A204.1 (cell line): ENCODE measurements around the gene GHSR.

Source experiments
- FAIRE-seq: peaks from 2 replicates; lab custom pipeline; 2012; peaks lifted over from hg19 to GRCh38; lab: Jason Lieb, UNC

Gene GHSR

GRCh38 chr3:172447611-172448579 lies at the start of gene GHSR:
Gene GHSR (minus strand): TSS chr3:172448456. CDS start chr3:172448413, 43 bp downstream.
- no peak for FAIRE-seq

GRCh38 chr3:172490198-172490669 lies 42.0 kb upstream of the GHSR start:
- FAIRE-seq = peak; percentile 93

GRCh38 chr3:172478116-172478515 lies 29.9 kb upstream of the GHSR start:
- no peak for FAIRE-seq

- FAIRE-seq = no peak
Measured at GRCh38 chr3:172476347-172476746, 28.1 kb upstream of the GHSR start.

GRCh38 chr3:172475703-172476102 lies 27.4 kb upstream of the GHSR start:
- FAIRE-seq = no peak

GRCh38 chr3:172471903-172472302 lies 23.6 kb upstream of the GHSR start:
- FAIRE-seq = no peak

- FAIRE-seq = no peak
Measured at GRCh38 chr3:172470588-172470987, 22.3 kb upstream of the GHSR start.

- FAIRE-seq = no peak
Measured at GRCh38 chr3:172467170-172467824, 19.0 kb upstream of the GHSR start.

GRCh38 chr3:172466553-172467130 lies 18.4 kb upstream of the GHSR start:
- FAIRE-seq = no peak

GRCh38 chr3:172465281-172465680 lies 17.0 kb upstream of the GHSR start:
- no peak for FAIRE-seq

GRCh38 chr3:172464306-172464705 lies 16.1 kb upstream of the GHSR start:
- no peak for FAIRE-seq

- FAIRE-seq = peak; percentile 57
Measured at GRCh38 chr3:172461530-172462138, 13.4 kb upstream of the GHSR start.

GRCh38 chr3:172456404-172456803 lies 8.1 kb upstream of the GHSR start:
- FAIRE-seq = no peak

GRCh38 chr3:172454180-172454579 lies 5.9 kb upstream of the GHSR start:
- FAIRE-seq = no peak

- no peak for FAIRE-seq
Measured at GRCh38 chr3:172449466-172450149, 1.4 kb upstream of the GHSR start.

- FAIRE-seq = no peak
Measured at GRCh38 chr3:172448661-172449465, 607 bp upstream of the GHSR start.

GRCh38 chr3:172446198-172446597 lies 2.1 kb downstream of the GHSR start:
- no peak for FAIRE-seq

- no peak for FAIRE-seq
Measured at GRCh38 chr3:172444821-172445220, 3.4 kb downstream of the GHSR start.

GRCh38 chr3:172442606-172443005 lies 5.7 kb downstream of the GHSR start:
- no peak for FAIRE-seq

- no peak for FAIRE-seq
Measured at GRCh38 chr3:172441581-172441980, 6.7 kb downstream of the GHSR start.

GRCh38 chr3:172438186-172438585 lies 10.1 kb downstream of the GHSR start:
- FAIRE-seq = no peak
